WERI-Rb-1 (cell line): ENCODE measurements around the gene VWA3B.

ENCODE experiments used
- DNase-seq: peaks from one replicate; pipeline ENCODE4 v3.0.0-alpha.2; 2020
- H3K27ac ChIP-seq: fragments of 250-450 bp; sonication (Bioruptor Pico); 2 replicates; pipeline ENCODE4 v1.5.1; 2020; ENCODE audit warnings: mild to moderate bottlenecking, moderate library complexity
- H3K27me3 ChIP-seq: fragments of 250-450 bp; sonication (Bioruptor Pico); 2 replicates; pipeline ENCODE4 v1.5.1; 2021; ENCODE audit warnings: mild to moderate bottlenecking, low read depth, moderate library complexity; ENCODE audit not compliant: insufficient read depth, severe bottlenecking
- H3K36me3 ChIP-seq: fragments of 250-450 bp; sonication (Bioruptor Pico); 2 replicates; pipeline ENCODE4 v1.5.1; 2020; ENCODE audit warnings: mild to moderate bottlenecking, moderate library complexity
- H3K4me3 ChIP-seq: 2 replicates; pipeline ENCODE4 v1.5.1; 2011; ENCODE audit warnings: low read depth, mild to moderate bottlenecking, control low read depth, low read length
- H3K9me3 ChIP-seq: fragments of 250-450 bp; sonication (Bioruptor Pico); 2 replicates; pipeline ENCODE4 v1.5.1; 2021; ENCODE audit warnings: mild to moderate bottlenecking, moderate library complexity; ENCODE audit not compliant: severe bottlenecking
- CTCF ChIP-seq: IDR thresholded peaks from 2 replicates; pipeline ENCODE4 v1.5.1; 2011; ENCODE audit warnings: low read depth, mild to moderate bottlenecking, control low read depth, inconsistent platforms, low read length

Gene VWA3B

GRCh38 chr2:98212092-98213000 is 125.4 kb downstream of the VWA3B start:
- no peak for TF ChIP-seq CTCF
- no peak for DNase-seq
- Histone ChIP-seq H3K27me3 (no peaks in the 10 kb centered on the region), H3K36me3 (no peaks in the 10 kb centered on the region), H3K27ac (no peak overlapping the region), H3K4me3 (no peak overlapping the region), H3K9me3 (no peaks in the 10 kb centered on the region)

- no peak for DNase-seq
- Histone ChIP-seq H3K9me3 (peaks cover 5% of the 10 kb centered on the region), H3K27ac (no peak overlapping the region), H3K27me3 (no peaks in the 10 kb centered on the region), H3K4me3 (no peak overlapping the region), H3K36me3 (no peaks in the 10 kb centered on the region; the same call in 1 of the 2 replicates)
- no peak for TF ChIP-seq CTCF
Measured at GRCh38 chr2:98216616-98217015, 129.6 kb downstream of the VWA3B start.

GRCh38 chr2:98219152-98219551 is 132.2 kb downstream of the VWA3B start:
- H3K4me3 ChIP-seq = no peak overlapping the region
- no peaks in the 10 kb centered on the region; the same call in 1 of the 2 replicates for H3K36me3 ChIP-seq
- H3K9me3 ChIP-seq = peaks cover 5% of the 10 kb centered on the region
- TF ChIP-seq CTCF = no peak
- no peak overlapping the region for H3K27ac ChIP-seq
- no peaks in the 10 kb centered on the region for H3K27me3 ChIP-seq
- DNase-seq = no peak

- DNase-seq = no peak
- TF ChIP-seq CTCF = no peak
Measured at GRCh38 chr2:98233941-98234340, 147.0 kb downstream of the VWA3B start.

GRCh38 chr2:98234776-98235175 is 147.8 kb downstream of the VWA3B start:
- H3K27me3 ChIP-seq = no peaks in the 10 kb centered on the region
- TF ChIP-seq CTCF = no peak
- H3K27ac ChIP-seq = no peak overlapping the region
- H3K4me3 ChIP-seq = no peak overlapping the region
- H3K36me3 ChIP-seq = no peaks in the 10 kb centered on the region
- no peaks in the 10 kb centered on the region for H3K9me3 ChIP-seq
- DNase-seq = no peak

More at GRCh38 chr2:98233941-98234340, 147.0 kb downstream of the VWA3B start:
- Histone ChIP-seq H3K27me3 (no peaks in the 10 kb centered on the region), H3K36me3 (no peaks in the 10 kb centered on the region), H3K4me3 (no peak overlapping the region), H3K27ac (no peak overlapping the region), H3K9me3 (no peaks in the 10 kb centered on the region)
